SW480 (cell line): ENCODE measurements around the gene GOLGA6L26.
"Not testable (repeated sequence)": the region's sequence is repeated elsewhere in the genome, so short reads cannot be mapped to it uniquely, and the experiment has no call there.

Experiments used
- DNase-seq: peaks from one replicate; pipeline ENCODE4 v3.0.0-alpha.2; 2016; ENCODE audit warnings: low spot score

GOLGA6L26 gene, protein sequence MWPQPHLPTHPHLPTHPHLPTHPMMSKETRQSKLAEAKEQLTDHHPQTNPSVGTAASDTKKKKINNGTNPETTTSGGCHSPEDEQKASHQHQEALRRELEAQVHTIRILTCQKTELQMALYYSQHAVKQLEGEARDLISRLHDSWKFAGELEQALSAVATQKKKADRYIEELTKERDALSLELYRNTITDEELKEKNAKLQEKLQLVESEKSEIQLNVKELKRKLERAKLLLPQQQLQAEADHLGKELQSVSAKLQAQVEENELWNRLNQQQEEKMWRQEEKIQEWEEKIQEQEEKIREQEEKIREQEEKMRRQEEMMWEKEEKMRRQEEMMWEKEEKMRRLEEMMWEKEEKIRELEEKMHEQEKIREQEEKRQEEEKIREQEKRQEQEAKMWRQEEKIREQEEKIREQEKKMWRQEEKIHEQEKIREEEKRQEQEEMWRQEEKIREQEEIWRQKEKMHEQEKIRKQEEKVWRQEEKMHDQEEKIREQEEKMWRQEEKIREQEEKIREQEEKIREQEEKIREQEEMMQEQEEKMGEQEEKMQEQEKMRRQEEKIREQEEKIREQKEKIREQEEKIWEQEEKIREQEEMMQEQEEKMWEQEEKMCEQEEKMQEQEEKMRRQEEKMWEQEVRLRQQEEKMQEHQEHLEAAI

DNA sequence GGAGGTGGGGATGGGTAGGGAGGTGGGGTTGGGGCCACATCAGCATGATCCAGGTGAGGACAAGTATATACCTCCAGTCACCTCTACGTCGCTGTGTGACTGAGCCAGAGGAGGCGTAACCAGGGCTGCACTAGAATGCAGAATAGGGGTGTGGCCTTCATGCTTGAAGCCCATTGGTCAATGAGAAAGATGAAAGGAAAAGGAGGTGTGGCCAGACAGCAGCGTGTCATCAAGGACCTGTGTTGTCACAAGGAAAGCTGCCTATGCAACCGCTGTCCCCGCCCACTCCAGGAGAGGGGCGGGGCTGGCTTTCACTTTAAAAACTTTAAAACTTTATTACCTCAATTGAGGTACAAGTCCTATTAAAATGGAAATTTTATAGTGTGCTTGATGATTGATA lies at the start of gene GOLGA6L26:
Gene GOLGA6L26, minus strand, starts transcription at position 101 of the 400 bp plus-strand sequence. Its CDS starts 61 bp downstream, at position 40.
- DNase-seq, result not testable (repeated sequence)

DNA sequence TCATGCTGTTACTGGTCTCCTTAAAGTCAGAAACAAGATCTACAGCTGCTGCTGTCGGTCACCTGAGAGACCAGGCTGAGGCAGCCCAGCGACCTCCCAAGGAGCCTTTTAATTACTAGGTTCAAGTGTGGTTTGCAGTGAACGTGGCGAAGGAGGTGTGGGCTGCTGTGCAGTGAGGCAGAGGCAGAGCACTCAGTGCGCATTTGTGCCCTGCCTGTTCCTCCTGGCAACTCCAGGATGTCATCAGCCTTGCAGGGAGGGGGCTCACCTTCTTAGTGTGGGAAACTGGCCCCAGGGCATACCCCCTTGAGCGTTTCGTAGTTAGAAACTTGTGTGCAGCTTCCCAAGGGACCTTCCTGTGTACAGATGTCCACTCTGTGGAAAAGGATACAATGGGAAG lies 47.2 kb upstream of the GOLGA6L26 start:
- not testable (repeated sequence) for DNase-seq

DNA sequence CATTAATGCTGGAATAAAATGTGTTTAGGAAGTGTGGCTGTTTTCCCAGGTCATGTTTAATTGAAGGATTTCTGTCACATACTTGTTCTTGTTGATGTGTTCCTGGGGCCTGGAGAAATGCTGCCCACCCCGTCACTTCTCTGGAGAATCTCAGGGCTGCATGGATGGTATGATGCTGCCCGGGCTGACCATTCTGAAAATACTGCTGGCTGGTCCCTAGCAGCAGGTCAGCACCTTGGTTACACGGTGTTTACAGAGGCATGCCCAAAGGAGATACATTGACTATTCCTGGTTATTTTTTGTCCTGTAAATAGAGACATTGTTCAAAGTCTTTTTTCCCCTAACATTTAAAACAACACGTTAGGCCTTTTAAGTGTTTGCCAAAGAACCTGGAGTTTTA lies 46.7 kb upstream of the GOLGA6L26 start:
- not testable (repeated sequence) for DNase-seq

DNA sequence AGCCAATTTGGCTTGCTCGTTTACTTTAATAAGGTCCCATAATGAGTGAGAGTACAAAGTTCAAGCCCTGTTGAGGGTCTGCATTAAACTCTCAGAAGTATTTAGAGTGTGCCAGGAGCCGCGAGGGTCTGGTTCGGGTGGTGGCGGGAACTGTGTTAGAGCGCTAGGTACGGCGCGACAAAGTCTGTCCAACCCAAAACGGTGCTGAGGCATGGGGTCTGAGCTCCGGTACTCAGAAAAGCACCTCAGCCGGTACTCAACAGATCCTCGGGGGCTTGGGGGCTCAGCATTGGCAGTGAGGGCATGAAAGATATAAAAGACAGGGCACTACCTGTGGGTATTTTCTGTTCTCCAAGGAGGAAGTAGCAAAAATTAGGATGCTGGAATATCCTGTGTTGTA lies 45.0 kb upstream of the GOLGA6L26 start:
- DNase-seq, result not testable (repeated sequence)

DNA sequence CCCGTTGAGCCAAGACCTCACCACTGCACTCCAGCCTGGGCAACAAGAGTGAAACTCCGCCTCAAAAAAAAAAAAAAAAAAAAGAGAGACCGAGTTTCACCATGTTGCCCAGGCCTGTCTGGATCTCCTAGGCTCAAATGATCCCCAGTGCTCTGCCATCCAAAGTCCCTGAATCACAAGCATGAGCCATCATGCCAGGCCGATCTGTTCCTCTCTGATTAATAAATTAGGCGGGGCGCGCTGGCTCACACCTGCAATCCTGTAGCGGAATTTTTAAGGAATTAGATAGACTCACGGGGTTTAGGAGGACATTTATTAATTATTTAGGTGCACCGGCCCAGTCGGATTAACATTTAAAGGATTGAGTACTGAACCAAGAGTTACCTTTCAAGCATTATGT lies 40.2 kb upstream of the GOLGA6L26 start:
- DNase-seq, result not testable (repeated sequence)

DNA sequence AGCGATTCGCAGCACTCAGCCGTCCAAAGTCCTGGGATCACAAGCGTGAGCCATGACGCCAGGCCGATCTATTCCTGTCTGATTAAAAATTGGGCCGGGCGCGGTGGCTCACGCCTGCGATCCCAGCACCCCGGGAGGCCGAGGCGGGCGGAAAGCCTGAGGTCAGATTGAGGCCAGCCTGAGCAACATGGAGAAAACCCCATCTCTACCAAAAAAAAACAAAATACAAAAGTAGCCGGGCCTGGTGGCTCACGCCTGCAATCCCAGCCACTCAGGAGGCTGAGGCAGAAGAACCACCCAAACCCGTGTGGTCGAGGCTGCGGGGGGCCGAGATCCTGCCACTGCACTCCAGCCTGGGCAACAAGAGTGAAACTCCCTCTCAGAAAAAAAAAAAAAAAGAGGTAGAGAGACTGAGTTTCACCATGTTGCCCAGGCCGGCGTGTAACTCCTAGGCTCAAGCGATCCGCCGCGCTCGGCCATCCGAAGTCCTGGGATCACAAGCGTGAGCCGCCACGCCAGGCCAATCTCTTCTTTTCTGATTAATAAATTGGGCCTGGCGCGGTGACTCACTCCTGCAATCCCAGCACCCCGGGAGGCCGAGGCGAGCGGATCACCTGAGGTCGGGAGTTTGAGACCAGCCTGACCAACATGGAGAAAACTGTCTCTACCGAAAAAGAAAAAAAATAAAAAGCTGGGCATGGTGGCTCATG lies 39.0 kb upstream of the GOLGA6L26 start:
- not testable (repeated sequence) for DNase-seq

DNA sequence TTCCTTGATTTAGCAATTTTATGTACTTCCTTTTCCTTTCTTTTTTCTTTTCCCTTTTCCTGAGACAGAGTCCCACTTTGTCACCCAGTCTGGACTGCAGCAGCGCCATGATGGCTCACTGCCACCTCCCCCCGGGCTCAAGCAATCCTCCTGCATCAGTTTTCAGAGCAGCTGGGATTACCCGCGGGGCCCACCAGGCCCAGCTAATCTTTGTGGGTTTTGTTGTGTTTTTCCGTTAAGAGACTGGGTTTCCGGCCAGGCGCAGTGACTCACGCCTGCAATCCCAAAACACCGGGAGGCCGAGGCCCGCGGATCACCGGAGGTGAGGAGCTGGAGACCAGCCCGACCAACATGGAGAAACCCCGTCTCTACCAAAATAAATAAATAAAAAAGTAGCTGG lies 38.3 kb upstream of the GOLGA6L26 start:
- no peak for DNase-seq

DNA sequence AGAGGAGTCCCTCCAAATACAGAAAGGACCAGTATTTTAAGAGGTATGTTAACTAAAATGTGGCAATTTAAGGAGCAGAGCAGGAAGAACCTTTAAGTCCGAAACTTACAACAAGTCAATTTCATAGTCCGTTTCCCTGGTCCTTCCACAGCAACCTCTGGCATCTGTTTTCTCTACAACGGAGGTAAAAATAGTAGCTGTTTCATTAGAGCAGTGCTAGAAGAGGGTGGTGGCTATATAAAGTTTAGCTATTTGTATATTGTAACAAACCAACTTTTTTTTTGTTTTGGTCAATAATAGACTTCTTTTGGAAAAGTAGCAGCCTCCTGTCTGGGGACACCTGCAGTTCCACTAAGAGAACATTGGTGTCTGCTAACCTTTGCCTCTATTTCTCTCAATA lies 37.9 kb upstream of the GOLGA6L26 start:
- not testable (repeated sequence) for DNase-seq

DNA sequence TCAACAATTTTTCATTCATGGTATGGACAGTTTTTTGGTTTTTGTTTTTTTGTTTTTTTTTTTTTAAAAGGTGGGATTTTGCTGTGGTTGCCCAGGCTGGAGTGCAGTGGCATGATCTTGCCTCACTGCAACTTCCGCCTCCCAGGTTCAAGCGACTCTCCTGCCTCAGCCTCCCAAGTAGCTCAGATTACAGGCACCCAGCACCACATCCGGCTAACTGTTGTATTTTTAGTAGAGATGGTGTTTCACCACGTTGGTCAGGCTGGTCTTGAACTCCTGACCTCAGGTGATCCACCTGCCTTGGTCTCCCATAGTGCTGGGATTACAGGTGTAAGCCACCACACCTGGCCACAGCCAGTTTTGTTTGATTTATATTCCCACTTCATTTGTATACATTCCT lies 37.1 kb upstream of the GOLGA6L26 start:
- not testable (repeated sequence) for DNase-seq

DNA sequence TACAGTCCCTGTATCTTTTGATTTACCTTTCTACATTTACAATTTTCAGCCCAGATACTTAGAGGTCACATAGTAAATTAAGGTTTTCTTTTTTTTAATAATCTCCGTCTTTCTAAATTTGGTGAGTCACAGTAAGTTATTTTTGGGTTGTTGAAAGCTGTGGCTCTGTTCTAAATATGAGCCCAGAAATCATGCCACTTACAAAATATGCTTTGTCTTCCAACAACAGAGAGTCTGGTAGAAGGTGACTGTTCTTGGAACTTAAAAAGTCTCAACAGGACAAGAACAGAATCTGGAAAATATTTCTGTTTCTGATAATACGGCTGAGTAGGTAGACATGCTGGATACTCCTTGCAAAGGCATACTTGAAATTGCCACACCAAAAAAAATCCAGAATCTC lies 36.6 kb upstream of the GOLGA6L26 start:
- DNase-seq, result no peak

DNA sequence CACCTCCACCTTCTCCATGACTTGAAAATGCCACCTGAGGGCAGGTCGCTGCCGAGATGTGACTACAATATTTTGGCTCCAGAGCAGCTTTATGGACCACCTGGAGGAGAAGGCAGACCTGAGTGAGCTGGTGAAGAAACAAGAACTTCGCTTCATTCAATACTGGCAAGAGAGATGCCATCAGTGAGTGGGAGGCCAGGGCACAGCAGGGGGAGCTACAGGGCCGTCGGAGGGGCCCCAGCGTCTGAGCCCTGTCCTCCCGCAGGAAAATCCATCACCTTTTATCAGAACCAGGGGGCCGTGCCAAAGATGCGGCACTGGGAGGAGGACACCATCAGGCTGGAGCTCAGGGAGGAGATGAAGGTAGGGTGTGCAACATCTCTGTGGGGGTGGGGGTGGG lies 30.3 kb upstream of the GOLGA6L26 start:
- DNase-seq, result not testable (repeated sequence)

DNA sequence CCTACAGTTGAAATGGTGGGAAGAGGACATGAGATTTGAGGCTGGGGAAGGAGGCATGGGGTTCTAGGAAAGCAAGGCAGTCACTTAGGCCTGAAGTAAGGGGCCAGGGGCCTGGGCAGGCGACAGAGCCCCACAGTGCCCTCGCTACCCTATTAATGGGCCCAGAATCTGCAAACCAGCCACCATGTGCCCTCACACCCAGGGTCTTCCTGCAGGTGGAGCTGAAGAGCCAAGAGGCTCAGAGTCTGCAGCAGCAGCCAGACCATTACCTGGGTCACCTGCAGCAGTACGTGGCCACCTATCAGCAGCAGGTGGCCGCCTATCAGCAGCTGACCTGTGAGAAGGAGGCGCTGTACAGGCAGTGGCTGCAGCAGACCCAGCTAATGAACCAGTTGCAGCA lies 28.6 kb upstream of the GOLGA6L26 start:
- not testable (repeated sequence) for DNase-seq

DNA sequence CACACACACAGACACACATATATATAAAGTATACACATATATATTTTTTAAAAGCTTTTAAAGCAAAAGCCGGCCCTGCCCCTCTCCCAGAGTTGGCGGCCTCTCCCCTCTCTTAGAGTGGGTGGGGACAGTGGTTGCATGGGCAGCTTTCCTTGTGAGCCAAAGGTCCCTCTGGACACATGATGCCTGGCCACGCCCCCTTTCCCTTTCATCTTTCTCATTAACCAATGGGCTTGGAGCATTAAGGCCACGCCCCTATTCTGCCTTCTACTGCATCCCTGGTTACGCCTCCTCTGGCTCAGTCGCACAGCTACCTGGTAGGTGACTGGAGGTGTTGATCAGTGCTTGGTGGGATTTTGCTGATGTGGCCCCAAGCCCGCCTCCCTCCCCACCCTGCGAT lies 20.5 kb upstream of the GOLGA6L26 start, which contains the start of gene GOLGA8S:
Gene GOLGA8S, plus strand, starts transcription at position 301 of the 400 bp plus-strand sequence. Its CDS starts 62 bp downstream, at position 363.
- not testable (repeated sequence) for DNase-seq

DNA sequence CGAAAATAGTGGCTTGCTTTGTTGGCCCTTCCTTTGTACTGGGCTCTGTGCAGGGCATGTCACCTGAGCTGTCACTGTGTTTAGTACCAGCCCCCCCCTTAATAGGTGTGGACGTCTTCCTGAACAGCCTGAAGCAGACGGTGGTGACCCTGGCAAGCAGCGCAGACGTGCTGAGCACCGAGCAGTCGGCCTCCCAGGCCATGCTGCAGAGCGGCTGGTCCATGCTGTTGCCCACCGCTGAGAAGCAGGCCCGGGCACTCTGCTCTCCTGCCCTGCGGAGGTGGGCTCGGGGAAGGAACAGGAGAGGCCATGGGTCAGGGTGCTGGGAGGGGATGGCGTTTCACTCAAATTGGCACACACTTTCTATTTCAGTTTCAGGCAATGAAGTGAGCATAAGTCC lies 22.8 kb downstream of the GOLGA6L26 start:
- not testable (repeated sequence) for DNase-seq

DNA sequence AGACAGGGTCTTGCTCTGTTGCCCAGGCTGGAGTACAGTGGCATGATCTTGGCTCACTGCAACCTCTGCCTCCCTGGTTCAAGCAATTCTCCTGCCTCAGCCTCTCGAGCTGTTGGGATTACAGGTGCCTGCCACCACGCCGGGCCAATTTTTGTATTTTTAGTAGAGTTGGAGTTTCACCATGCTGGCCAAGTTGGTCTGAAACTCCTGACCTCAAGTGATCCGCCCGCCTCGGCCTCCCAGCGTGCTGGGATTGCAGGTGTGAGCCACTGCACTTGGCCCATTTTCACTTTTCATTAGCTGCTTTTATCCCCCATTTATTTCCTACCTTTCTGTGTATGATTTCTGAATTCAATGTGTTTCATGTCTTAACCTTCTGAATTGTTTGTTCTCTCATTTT lies 28.1 kb downstream of the GOLGA6L26 start:
- not testable (repeated sequence) for DNase-seq

DNA sequence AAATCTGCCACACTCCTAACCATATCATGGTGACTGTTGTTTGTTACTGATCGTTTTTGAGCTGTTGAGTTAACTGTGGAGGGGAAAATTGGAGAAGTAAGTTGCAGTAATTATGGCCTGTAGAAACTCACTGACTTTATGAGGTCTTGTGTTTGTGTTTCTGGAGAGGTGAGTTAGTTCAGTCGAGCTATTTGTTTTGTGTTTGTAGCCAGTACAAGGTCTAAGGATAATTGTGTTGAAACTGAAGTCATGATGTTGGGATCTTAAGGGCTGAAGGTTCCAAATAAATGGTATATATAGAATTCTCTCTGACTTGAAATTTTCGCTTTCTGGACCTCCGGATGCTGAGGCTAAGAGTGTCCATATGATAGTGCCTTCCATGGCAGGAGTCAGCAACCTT lies 29.2 kb downstream of the GOLGA6L26 start:
- DNase-seq, result not testable (repeated sequence)

DNA sequence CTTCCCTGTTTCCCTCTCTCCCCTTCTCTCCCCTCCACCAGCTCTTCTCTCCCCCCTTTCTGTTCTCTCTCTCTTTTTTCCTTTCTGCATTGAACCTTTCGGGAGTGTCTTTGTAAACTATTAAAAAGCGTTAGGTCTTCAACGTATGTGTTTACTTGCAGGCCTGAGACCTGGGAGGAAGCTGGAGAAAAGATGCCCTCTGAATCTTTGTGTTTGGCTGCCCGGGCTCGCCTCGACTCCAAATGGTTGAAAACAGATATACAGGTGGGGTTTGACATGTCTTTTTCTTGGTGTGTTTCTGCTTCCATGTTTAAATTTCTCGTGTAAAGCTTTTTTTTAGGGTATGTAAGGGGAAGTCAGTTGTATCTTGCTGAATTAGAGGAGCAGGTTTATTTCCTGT lies 29.7 kb downstream of the GOLGA6L26 start:
- not testable (repeated sequence) for DNase-seq

DNA sequence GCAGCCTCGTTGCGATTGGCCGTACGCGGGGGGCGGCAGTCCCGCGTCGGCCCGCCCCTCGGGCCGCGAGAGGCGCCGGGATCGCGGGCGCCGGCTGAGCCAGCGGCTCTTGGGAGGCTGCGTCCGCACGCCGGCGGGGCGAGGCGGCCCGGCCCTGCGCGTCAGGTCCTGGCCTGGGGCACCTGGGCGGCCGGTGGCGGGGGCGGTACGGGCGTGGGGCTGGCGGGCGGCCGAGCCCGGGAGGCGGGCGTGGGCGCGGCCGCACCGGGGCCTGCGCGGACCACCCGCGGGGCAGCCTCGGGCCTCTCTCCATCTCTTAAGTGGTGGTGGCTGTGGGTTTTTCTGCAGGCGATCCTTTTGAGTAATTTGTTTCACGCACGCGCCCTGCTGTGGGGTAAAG lies 30.3 kb downstream of the GOLGA6L26 start:
- not testable (repeated sequence) for DNase-seq

DNA sequence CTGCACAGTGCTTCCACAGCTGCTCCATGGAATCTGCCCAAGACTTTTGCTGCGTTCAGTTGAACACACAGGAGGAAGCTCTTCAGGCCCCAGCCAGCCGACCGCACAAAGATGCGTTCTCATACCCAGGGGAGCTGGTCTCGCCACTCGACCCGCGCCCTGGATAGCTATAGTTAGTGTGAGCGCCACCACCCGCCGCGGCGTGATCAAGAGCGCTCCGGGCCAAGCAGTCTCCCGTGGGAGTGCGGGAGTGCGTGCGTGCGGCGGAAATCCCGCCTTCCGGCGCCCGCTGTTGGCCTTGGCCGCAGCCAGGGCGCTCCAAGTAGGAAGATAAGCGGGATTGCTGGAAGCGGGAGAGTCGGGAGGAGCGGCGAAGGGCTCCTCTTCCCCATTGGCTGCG lies 30.8 kb downstream of the GOLGA6L26 start:
- not testable (repeated sequence) for DNase-seq
